Measurements from ENCODE around the gene CACNA1A.
"Not testable (repeated sequence)": the region's sequence is repeated elsewhere in the genome, so short reads cannot be mapped to it uniquely, and the experiment has no call there.

CACNA1A gene

DNA sequence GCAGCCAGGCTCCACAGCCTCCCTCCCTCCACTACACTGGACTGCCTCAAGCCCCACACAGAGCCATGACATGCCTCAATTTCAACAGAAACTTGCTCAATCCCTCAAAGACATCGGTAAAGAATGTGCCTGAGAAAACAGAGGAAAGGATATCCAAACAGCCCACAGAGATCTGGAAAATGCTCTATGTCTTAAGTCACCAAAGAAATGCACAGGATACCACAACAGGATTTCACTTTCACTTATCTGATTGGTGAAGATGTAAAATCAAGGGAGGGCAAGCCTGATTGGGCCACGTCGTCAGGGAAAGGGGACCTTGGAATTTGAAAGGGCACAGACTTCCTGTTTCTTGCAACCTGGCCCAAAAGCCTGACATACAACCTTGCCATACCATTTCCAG, 14.2 kb downstream of the CACNA1A start:
- DNase-seq = no peak

DNA sequence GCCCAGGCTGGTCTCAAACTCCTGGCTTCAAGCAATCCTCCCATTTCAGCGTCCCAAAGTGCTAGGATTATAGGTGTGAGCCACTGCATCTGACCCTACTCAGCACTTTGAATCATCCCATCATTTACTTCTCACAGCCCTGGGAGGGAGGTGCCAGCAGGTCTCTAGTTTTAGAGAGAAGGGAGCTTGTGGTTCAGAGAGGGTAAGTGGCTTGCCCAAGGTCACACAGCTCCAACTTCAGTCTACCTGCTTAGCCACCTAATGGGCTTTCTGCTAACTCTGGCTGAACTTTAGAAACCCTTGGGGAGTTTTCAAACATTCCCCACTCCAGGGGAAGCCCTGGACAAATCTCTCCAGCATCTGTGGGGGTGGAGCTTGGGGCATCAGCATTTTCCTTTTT, 18.3 kb downstream of the CACNA1A start:
- DNase-seq = no peak

DNA sequence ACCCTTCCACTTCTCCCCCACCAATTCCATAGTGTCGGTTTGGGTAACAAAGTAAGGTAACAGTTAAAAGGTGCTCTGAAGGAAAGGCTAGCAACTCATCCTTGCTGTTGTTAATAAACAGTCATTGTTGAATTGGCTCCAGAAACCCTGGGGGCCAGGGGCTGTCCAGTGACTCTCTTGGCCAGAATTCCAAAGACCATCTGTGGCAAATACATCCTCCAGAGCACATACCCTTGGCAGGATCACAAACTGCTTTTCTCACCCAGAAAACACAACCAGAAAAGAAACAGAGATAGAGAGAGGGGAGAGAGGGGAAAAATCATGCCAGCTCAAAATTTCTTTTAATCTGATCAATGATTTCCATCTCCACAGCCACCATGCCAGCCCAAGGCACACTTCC, 22.1 kb downstream of the CACNA1A start:
- no peak for DNase-seq

DNA sequence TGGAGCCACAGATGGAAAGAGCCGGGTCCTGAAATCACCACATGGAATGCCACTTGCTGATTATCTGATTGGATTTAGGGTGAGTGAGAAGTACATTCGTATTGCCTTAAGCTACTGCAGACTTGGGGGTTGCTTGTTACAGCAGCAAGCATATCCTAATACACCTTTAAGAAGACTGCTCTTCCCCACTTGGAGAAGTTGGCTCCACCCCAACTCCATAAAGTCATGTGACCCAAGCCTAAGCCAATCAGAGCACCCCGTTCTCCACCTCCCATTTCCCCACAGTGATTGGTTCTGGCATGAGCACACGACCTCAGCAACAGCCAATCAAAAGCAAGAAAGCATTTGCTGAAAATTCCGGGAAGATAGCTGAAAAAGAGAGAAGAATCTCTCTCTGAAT, 23.1 kb downstream of the CACNA1A start:
- DNase-seq = no peak

DNA sequence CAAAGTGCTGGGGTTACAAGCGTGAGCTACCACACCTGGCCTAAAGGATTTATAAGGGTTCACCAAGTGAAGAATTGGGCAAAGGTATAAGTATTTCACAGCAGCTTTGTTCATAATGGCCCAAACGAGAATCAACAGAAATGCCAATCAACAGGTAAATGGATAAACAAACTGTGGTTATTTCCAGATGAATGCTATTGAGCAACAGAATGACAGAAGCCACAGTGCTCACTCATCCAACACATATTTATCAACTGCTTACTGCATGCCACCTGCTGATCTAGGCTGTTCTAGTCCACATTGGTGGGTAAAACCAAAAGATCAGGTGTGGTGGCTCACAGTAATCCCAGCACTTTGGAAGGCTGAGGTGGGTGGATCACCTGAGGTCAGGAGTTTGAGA, 27.7 kb downstream of the CACNA1A start:
- no peak for DNase-seq

DNA sequence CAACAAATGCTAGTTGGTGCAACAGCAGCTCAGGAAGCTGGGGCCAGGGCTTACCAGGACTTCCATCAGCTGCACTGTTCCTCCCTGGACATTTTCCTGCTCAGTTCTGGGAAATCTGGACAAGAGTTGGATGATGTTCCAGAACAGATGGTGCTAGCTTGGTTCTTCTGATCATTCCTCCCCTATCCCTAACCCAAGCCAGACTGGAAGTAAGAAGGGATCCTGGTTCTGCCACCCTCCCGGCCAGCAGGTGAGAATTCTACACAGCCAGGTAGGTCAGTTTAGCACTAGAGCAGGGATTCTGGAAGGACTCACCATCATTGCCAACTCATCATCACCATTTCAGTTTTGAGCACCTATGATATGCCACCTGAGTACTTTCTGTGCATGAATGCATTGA, 30.2 kb downstream of the CACNA1A start:
- DNase-seq = no peak

DNA sequence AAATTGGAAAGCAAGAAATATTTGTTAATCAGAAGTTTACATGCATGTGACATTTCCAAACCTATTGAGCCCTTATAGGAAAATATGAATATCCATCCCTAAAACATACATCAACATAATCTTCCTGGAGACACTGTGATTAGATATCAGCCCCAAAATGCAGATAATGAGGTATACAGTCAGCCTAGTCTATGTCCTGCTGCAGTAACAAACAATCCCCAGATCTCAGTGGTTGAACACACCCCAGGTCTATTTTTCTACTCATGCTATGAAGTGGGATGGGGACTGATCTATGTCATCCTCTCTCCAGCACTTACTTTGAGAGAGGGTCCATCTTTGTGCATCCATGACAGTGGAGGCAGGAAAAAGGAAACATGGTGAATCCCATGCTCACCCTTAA, 31.2 kb downstream of the CACNA1A start:
- DNase-seq = no peak

DNA sequence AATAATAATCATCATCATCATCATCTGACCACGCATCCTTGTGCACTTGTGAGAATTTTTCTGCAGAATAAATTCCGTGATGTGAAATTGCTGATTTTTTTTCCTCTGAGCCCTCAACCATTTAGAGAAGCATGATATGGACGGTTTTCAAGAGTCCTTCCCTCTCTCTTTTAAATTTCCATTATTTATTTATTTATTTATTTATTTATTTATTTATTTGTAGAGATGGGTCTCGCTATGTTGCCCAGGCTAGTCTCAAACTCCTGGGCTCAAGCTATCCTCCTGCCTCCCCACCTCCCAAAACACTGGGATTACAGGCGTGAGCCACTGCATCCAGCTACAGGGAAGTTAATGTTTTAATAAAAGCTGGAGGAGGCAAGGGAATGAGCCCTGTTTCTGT, 39.6 kb downstream of the CACNA1A start:
- no peak for DNase-seq

DNA sequence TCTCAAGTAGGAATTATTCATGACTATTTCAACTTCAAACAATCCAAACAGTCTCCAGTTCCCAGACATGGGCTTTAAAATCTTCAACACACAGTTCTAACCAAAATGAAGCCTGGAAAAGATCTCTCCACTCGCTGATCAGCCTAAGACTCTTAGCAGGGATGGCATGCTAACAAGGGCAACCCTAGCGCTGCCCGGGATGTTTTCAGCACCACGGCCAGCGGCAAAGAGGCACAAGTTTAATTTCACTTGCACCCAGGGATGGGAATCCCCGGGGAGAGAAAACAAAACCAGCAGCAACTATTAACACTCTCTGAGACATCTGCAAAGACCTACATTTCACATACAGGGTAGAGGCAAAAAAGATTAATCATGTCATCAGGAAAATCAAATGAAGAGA, 43.0 kb downstream of the CACNA1A start:
- DNase-seq = no peak

DNA sequence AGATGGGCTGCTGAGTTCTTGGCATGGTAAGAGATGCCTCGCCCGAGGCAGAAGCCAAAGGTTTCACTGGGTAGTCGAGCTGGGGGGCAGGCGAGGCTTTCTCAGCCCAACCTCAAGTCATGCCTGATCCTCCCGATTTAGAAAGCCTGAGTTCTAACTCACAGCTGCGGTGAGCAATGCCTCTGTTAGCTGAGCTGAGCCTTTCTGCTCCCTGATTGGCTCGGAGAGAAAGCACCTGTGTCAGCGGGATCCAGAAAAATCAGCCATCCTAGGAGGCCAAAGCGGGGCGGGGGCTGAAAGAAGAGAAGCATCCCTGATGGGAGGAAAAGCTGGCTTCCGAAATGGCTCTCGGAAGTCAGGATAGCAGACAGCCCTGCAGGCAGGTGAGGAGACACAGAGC, 44.7 kb downstream of the CACNA1A start:
- no peak for DNase-seq

DNA sequence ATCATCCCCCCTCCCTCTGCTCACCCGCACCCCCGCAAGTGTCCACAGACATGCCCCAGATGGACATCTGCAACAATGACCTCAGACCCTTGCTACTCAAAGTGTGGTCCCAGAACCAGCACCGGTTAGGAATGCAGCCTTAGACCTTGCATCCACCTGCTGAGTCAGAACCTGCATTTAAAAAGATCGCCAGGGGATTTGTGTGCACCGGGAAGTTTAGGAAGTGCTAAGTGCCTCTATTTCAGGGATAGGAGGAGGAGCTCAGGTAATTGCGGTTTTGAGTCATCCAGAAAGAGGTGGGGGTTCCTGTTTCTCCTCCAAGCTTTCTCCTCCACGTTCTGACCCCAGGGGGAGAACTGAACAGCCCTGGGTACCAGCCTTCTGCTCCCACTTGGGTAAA, 46.2 kb downstream of the CACNA1A start:
- no peak for DNase-seq

DNA sequence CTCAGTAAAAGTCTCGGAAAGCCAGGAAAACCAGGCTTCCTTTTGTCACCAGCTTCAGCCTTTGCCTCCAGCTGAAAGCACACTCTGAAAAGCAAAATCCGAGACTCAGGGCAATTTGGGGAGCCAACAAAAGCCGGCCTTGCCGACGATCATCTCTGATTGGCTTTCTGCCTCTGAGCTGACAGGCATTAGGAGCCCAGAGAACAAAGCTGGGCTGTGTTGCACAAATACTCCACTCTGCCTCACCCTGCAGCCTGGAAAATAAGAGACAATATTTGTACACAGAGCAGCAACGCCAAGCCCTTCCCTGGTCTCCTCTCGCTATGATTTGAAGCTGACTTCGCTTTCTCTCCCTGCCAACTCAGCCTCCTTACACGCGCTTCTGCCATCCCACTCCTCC, 46.9 kb downstream of the CACNA1A start:
- DNase-seq = no peak

DNA sequence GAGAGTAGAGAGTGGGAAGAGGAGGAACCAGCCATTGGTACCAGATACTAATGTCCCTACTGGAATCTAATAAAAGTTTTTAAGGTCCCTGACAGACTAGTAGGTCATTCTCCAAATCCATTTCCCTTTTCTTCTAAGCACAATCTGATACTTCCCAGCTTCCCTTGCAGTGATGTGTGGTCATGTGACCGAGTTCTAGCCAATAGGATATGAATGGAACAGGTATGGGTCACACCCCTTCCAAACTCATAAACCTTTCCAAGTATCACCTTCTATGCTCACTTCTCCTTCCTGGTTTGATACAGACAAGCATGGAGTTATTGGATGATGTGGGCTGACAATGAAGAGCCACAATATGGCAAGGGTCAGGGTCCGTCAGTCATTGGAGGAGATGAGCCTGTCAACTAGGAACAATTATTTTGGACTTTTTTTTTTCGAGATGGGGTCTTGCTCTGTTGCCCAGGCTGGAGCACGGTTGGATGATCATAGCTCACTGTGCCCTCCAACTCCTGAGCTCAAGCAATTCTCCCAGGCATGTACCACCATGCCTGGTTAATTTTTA, 54.8 kb downstream of the CACNA1A start:
- no peak for DNase-seq

DNA sequence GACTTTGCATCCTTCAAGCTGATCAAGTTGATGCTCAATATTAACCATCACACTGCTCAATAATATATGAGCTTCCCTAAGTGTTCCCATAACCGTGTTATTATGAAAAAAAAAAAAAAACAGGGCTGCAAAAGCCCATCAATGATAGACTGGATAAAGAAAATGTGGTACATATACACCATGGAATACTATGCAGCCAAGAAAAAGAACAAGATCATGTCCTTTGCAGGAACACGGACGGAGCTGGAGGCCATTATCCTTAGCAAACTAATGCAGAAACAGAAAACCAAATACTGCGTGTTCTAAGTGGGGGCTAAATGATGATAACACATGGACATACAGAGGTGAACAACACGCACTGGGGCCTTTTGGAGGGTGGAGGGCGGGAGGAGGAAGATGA, 58.3 kb downstream of the CACNA1A start:
- DNase-seq = no peak

DNA sequence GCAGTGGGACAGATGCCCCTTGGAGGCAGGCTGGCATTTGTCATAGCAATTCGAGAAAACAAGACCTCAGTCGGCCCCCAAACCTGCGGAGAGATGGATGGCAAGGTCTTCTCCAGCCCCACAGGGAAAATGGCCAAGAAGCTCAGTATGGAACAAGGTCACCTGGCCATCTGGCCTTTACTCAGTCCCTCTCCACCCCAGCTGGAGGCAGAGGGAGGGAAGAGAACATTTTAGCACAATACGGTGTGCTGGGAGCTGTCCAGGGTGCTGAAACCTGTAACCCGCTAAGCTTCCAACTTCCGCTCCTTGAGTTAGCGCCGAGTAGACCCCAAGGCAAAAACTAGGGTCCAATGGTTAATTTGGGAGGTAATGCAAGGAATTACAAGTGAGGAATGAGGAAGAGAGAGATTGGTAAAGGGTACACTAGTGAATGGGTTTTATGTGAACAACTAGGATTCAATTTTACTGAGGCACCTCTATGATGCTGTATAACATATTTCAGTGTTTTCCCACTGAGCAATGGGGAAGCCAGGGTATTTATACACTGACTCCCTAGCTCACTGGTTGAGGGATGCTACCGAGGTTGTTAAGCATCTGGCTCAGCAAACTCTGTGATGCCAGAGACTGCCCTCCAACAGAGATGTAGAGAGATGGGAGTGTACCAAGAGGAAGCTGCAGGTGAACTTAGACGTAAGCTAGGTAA, 64.3 kb downstream of the CACNA1A start:
- no peak for DNase-seq

DNA sequence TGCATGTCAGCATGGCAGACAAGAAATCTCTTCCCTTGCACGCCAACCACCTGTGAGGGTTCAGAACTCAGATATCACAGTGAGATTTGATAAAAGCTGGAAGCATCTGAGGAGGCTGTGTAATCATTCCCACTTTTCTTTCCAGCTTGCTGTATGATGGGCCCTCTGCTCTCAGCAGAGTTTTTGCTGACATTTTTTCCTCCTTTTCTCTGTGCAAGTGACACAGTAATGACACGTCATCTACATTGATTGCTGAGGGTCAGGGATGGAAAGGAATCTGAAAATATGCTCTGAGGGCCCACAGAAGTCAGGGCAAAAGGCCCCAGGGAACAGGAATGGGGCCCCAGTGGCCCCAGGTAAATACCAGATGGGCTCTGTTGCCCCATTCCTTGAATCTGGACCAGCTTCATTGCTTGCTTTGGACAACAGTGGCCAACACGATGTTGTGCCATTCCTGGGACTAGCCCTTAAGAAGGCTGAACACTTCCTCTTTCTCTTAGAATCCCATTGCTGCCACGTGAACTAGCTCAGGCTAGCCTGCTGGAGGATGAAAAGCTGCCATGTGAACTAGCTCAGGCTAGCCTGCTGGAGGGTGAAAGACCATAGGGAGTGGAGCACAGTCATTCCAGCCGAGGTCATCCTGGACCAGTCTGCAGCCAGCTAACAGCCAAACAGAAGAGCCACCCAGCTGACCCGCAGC, 68.2 kb downstream of the CACNA1A start:
- no peak for DNase-seq

DNA sequence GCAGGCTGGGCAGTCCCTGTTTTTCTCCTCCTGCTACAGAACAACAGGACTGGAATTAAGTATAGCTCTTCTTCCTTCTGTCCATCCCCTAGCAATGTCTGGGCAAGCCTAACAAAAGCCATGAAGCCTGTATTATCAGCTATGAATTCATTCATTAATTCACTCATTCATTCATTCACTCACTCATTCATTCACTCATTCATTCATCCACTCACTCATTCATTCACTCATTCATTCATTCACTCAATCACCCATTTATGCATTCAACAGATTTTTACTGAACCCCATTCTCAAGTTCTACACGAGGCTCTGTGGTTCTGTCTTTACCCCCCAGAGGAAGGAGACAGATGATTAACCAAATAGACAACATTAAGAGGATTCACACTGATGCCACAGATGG, 69.9 kb downstream of the CACNA1A start:
- no peak for DNase-seq

DNA sequence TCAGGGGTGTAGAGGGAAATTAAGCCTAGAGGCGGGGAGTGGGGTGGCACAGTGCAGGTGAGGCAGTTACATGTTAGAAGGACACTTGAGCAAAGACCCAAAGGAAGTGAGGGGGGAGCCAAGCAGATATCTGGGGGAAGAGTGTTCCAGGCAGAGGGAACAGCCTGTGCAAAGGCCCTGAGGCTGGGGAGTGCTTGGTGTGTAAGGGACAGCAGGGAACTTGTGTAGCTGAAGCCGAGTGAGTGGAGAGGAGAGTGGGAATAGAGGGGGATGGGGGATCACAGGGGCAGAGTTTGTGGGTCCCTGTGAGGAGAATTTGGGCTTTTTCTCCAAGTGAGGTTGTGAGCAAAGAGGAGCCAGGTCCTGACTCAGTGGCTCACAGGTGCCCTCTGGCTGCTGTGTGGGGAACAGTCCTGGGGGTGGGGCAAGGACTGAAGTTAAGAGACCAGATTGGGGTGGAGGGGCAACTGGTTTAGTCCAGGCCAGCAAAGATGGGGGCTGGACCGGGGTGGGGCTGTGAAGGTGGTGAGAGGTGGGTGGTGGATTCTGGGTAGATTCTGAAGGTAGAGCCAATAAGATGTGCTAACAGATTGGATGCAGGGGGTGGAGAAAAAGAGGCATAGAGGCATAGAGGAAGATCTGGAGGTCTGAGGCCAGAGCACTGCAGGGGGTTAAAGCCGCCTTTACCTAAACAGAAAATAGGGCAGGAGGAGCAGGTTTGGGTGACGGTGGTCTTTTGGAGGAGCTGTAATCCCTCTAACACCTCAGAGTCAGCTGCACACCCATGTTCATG, 75.3 kb downstream of the CACNA1A start:
- DNase-seq = no peak

DNA sequence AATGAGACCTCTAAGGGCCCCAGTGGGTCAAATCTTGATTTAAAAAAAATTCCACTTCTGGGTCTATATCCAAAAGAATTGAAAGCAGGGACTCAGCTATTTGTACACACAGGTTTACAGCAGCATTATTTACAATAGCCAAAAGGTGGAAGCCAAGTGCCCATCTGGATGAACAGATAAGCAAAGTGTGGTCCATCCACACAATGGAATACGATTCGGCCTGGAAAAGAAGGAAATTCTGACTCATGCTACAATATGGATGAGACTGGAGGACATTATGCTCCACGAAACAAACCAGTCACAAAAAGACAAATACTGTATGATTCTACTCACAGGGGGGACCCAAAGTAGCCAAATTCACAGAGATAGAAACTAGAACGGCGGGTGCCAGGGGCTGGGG, 76.7 kb downstream of the CACNA1A start:
- DNase-seq = no peak

DNA sequence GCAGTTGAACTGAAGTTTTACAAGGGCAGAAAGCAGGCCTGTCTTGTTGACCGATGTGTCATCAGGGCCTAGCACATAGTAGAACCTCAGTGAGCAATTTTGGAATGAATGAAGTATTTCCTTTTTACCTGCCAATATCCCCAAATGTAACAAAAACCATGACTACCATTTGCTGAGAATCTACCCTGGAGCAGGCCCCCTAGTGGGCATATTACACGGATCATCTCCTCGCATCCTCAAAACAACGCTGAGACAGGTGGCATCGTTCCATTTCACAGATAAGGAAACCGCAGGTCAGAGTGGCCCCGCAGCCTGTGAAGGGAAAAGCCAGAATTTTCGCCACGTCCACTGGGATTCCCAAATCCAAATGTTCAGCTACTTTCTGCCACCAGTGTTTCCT, 77.9 kb downstream of the CACNA1A start:
- DNase-seq = no peak

DNA sequence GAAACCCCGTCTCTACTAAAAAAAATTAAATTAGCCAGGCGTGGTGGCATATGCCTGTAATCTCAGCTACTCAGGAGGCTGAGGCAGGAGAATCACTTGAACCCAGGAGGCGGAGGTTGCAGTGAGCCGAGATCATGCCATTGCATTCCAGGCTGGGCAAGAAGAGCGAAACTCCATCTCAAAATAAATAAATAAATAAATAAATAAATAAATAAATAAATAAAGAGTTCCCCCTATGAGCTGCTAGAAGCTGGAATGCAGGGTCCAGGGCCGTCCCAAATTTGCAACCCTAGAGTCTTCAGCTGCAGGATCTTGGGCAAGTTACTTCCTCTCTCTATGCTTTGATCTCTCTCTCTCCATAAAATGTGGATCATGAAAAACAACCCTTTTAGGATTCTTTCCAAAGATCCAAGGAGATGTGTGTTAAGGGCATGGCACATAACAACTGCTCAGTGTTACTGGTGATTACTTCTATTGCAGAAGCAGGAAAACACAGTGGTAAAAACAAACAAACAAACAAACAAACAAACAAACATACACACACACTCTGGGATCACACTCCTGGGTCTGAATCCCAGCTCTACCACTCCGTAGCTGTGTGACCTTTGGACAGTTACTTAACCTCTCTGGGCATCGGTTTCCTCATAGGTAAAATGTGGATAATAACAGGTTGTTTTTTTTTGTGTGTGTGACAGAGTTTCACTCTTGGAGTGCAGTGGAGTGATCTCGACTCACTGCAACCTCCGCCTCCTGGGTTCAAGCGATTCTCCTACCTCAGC, 78.8 kb downstream of the CACNA1A start:
- DNase-seq = no peak

DNA sequence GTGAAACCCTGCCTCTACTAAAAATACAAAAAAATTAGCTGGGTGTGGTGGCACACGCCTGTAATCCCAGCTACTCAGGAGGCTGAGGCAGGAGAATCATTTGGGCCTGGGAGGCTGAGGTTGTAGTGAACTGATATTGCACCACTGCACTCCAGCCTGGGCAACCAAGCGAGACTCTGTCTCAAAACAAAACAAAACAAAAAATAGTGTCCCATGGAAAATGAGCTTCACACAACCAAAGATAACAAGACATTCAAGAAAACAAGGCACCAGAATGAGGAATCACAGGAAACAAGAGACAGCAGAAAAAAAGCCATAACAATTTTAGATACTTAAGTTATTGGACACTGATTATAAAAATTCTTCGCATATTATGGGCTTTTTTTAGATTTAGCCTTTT, 80.4 kb downstream of the CACNA1A start:
- not testable (repeated sequence) for DNase-seq

DNA sequence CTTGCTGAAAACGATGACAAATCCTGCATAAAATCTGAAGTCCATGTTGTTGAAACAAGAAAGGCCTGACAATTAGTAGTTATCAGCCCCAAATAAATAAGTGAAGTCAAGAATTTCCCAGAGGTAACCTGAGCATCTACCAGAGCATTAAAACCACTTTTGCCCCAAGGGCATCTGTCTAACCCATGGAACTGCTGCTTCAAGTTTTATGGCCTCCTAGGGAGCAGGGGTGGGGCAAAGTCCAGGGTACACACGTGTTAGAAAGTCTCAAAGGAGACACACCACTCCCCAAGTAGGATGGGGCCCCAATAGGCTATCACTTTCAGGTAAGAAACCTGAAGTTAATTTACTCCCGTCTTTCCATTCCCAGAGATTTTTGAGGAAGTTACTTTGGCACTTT, 81.1 kb downstream of the CACNA1A start:
- DNase-seq = no peak
